ENCODE results near the gene MCTP1. TPM values are rescaled to one million over a fixed set of nuclear protein-coding genes. Genes with fewer than 3 reads are reported as not detected.

MCTP1 gene
- total and polyA plus RNA-seq, 2 of the 8 experiments (the other 6 are each of a cell fraction or from before 2014, with no cell fraction given) = 0.56 to 3.4 TPM

DNA sequence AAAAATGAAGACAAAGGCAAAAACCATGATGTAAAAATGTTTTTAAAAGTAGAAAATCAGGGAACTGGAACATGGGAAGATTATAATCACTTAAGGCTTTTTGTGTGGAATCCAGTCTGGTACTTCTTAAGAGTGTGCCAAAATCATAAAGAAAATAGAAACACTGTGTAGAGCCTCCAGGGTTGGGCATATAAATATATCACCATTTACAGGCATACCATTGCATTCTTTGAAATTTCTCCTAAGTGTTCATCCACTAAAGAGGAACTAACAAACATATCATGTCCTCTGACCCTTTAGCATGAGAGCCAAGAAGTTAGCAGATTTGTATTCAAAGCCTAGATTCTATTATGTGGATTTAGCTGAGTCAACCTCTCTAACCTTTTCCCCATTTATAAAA, 573.1 kb downstream of the MCTP1 start (continued):
- TF ChIP-seq, protein P1, sequence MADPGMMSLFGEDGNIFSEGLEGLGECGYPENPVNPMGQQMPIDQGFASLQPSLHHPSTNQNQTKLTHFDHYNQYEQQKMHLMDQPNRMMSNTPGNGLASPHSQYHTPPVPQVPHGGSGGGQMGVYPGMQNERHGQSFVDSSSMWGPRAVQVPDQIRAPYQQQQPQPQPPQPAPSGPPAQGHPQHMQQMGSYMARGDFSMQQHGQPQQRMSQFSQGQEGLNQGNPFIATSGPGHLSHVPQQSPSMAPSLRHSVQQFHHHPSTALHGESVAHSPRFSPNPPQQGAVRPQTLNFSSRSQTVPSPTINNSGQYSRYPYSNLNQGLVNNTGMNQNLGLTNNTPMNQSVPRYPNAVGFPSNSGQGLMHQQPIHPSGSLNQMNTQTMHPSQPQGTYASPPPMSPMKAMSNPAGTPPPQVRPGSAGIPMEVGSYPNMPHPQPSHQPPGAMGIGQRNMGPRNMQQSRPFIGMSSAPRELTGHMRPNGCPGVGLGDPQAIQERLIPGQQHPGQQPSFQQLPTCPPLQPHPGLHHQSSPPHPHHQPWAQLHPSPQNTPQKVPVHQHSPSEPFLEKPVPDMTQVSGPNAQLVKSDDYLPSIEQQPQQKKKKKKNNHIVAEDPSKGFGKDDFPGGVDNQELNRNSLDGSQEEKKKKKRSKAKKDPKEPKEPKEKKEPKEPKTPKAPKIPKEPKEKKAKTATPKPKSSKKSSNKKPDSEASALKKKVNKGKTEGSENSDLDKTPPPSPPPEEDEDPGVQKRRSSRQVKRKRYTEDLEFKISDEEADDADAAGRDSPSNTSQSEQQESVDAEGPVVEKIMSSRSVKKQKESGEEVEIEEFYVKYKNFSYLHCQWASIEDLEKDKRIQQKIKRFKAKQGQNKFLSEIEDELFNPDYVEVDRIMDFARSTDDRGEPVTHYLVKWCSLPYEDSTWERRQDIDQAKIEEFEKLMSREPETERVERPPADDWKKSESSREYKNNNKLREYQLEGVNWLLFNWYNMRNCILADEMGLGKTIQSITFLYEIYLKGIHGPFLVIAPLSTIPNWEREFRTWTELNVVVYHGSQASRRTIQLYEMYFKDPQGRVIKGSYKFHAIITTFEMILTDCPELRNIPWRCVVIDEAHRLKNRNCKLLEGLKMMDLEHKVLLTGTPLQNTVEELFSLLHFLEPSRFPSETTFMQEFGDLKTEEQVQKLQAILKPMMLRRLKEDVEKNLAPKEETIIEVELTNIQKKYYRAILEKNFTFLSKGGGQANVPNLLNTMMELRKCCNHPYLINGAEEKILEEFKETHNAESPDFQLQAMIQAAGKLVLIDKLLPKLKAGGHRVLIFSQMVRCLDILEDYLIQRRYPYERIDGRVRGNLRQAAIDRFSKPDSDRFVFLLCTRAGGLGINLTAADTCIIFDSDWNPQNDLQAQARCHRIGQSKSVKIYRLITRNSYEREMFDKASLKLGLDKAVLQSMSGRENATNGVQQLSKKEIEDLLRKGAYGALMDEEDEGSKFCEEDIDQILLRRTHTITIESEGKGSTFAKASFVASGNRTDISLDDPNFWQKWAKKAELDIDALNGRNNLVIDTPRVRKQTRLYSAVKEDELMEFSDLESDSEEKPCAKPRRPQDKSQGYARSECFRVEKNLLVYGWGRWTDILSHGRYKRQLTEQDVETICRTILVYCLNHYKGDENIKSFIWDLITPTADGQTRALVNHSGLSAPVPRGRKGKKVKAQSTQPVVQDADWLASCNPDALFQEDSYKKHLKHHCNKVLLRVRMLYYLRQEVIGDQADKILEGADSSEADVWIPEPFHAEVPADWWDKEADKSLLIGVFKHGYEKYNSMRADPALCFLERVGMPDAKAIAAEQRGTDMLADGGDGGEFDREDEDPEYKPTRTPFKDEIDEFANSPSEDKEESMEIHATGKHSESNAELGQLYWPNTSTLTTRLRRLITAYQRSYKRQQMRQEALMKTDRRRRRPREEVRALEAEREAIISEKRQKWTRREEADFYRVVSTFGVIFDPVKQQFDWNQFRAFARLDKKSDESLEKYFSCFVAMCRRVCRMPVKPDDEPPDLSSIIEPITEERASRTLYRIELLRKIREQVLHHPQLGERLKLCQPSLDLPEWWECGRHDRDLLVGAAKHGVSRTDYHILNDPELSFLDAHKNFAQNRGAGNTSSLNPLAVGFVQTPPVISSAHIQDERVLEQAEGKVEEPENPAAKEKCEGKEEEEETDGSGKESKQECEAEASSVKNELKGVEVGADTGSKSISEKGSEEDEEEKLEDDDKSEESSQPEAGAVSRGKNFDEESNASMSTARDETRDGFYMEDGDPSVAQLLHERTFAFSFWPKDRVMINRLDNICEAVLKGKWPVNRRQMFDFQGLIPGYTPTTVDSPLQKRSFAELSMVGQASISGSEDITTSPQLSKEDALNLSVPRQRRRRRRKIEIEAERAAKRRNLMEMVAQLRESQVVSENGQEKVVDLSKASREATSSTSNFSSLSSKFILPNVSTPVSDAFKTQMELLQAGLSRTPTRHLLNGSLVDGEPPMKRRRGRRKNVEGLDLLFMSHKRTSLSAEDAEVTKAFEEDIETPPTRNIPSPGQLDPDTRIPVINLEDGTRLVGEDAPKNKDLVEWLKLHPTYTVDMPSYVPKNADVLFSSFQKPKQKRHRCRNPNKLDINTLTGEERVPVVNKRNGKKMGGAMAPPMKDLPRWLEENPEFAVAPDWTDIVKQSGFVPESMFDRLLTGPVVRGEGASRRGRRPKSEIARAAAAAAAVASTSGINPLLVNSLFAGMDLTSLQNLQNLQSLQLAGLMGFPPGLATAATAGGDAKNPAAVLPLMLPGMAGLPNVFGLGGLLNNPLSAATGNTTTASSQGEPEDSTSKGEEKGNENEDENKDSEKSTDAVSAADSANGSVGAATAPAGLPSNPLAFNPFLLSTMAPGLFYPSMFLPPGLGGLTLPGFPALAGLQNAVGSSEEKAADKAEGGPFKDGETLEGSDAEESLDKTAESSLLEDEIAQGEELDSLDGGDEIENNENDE (IDR thresholded peaks at IDR 0.05; ENCODE audit: insufficient replicate concordance, low read length) = no peak
- TF ChIP-seq SP2 (IDR thresholded peaks at IDR 0.05; ENCODE audit: low read length) = no peak
- no peak for TF ChIP-seq POLR2A (IDR thresholded peaks at IDR 0.05; ENCODE audit: control extremely low read depth in 1 of 2, low read depth in 2 of 2, low read length in 2 of 2)

All from H1 (cell line).